Activated effector memory CD4-positive, alpha-beta T cell treated with anti-CD3 and anti-CD28 coated beads, Interleukin-2, amount 50 U/mL, for 16 hours (primary cell): ENCODE data around the gene LRRN2.
"Not testable (repeated sequence)": the region's sequence is repeated elsewhere in the genome, so short reads cannot be mapped to it uniquely, and the experiment has no call there.

Experiments used
- DNase-seq: peaks from one replicate; pipeline ENCODE4 v3.0.0-alpha.2; 2020

The LRRN2 gene

DNA sequence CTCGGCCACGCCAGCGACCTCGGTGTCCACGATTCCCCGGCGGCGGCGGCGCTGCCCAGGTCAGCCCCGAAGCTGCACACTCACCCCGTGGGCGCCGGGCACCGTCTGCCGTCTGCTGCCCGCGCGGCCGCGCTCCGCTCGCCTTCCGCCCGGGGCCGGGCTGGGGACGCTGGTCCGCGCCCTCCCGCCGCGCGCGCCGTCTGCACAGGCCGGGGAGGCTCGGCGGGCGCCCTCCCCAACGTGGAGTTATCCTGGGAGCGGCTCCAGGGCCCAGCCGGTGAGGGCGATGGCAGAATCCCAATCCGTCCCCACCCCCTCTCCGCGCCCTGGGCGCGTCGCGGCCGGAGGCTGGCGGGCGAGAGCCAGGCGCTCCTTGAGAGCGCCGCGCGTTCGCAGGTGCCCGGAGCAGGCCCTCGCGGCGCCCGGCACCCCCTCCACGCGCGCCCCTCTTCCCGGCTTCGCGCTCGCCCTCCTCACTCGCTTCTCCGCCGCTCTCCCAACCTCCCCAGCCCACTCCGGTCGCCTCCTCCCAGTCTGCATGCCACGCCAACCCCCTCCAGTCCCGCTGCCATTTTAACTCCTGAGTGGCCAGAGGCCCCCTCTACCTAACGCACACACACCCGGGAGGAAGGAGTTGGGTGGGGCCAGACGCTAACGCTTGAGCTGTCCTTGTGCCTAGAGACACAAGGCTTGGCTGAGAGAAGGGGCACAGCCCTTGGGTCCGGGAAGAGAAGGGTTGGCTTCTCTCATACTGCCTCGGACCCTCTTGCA lies at the start of gene LRRN2:
TSS of gene LRRN2 (minus strand) at position 503 of the 771 bp plus-strand sequence. CDS start 65,746 bp downstream, outside the sequence.
- DNase-seq, result no peak

- no peak for DNase-seq
Observed at GRCh38 chr1:204735042-204735441, 49.5 kb upstream of the LRRN2 start.

- DNase-seq, result no peak
Observed at GRCh38 chr1:204733869-204734596, 48.5 kb upstream of the LRRN2 start.

DNA sequence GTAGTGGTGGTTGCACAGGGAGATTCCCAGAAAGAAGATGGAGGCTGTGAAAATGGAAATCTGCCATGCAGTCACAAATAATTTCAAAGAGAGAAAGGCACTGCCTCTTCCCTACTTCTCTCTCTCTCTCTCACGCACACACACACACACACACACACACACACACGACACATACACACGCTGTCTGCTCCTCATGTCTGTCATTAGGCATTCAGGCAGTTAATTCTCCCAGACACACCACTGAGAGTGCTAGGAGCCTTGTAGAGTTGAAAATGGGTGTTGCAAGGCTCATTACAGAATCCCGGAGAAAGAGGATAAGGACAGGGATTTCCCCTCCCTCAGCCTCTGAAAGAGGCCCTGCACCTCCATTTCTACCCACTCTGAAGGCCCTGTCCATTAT lies 47.8 kb upstream of the LRRN2 start:
- no peak for DNase-seq

DNA sequence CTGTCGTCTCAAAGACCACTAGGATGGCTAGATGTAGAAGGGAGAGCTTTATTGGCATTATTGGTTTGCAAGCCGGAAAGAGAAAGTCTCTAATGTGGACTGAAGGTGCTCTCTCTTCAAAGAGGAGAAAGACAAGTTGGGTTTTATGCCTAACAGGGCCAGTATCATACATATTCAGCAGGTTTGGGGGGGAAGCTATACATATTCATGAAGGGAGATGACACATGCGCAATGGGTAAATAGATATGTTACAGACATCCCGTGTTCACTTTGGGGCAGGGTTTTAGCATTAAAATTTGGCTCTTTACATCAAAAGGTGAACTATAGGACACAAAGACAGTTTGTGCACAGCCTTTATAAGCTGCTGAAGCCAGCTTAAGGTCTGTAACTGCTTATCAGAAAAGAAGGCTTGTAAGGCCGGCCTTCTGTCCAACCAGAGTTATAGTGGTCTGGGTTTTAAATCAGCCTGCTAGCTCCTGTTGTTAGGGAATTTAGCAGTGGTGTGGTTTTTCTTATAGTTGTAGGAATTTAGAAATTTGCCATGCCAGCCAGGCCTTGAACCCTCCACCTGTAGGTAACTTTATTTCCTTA lies 46.5 kb upstream of the LRRN2 start:
- no peak for DNase-seq

GRCh38 chr1:204731509-204731908 lies 46.0 kb upstream of the LRRN2 start:
- no peak for DNase-seq

GRCh38 chr1:204730826-204731459 lies 45.4 kb upstream of the LRRN2 start:
- DNase-seq, result no peak

DNA sequence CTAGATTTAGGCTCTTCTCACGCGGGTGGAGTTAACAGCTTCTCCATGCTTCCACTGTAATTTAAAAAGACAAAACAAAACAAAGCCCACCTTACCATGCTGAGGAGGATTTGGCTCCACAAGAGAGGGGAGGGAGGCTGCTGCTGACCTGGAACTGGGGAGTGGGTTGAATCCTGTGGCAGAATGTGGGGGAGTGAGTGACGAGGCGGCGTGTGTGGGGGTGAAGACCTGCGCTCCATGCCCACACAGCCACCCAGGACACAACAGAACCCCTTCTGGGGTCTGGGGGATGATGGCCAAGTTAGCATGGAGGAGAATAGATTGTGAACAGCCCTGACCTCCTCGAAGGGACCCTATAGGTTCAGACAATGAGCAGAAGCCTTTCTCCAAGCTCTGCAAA lies 44.0 kb upstream of the LRRN2 start:
- DNase-seq, result no peak

GRCh38 chr1:204728456-204728855 lies 42.9 kb upstream of the LRRN2 start:
- no peak for DNase-seq

GRCh38 chr1:204728045-204728444 lies 42.5 kb upstream of the LRRN2 start:
- DNase-seq, result no peak

DNA sequence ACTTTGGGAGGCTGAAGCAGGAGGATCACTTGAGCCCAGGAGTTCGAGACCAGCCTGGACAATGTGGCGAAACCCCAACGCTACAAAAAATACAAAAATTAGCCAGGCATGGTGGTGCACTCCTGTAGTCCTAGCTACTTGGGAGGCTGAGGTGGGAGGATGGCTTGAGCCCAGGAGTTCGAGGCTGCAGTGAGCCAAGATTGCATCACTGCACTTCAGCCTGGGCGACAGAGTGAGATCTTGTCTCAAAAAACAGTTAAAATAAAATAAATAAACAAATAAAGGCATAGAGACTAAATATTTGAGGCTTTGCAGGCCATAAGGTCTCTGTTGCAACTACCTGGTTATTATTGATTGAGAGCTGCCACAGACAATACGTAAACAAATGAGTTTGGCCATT lies 41.9 kb upstream of the LRRN2 start:
- not testable (repeated sequence) for DNase-seq

DNA sequence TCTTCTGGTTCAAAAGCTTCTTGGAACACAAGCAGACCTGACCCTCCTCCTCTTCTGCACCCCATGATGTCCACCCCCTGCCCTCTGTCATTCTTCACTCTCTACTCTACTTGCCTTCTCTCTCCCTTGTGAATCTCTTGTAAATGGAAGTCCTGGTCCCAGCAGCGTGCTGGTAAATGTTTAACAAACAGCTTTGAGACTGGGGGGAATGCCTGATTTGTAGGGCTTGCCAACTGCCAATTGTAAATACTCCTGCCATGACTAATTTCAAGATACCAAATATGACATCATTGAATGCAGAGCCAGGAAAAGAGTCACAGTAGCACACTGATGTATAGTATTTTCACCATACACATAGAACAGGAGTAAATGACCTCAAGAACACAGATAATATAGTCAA lies 40.9 kb upstream of the LRRN2 start:
- DNase-seq, result no peak

GRCh38 chr1:204725821-204726448 lies 40.4 kb upstream of the LRRN2 start:
- no peak for DNase-seq

GRCh38 chr1:204723131-204723787 lies 37.7 kb upstream of the LRRN2 start:
- no peak for DNase-seq

GRCh38 chr1:204721373-204722055 lies 36.0 kb upstream of the LRRN2 start:
- DNase-seq, result no peak

DNA sequence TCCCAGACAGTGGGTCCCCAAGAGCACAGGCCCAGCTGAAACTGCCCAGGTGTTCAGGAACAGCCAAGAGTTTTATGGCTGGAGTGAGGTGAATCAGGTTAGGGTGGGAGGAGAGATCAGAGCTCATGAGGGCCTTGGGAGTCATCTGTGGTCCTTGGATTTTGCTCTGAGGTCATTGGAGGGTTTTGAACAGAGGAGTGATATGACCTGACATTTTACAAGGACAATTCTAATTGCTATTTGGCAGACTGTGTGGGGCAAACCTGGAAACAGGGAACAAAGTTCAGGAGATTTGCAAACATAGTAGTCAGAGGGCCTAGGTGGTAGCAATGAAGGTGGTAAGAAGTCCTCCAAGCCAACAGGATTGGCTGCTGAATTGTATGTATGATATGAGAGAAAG lies 31.1 kb upstream of the LRRN2 start:
- DNase-seq, result no peak

DNA sequence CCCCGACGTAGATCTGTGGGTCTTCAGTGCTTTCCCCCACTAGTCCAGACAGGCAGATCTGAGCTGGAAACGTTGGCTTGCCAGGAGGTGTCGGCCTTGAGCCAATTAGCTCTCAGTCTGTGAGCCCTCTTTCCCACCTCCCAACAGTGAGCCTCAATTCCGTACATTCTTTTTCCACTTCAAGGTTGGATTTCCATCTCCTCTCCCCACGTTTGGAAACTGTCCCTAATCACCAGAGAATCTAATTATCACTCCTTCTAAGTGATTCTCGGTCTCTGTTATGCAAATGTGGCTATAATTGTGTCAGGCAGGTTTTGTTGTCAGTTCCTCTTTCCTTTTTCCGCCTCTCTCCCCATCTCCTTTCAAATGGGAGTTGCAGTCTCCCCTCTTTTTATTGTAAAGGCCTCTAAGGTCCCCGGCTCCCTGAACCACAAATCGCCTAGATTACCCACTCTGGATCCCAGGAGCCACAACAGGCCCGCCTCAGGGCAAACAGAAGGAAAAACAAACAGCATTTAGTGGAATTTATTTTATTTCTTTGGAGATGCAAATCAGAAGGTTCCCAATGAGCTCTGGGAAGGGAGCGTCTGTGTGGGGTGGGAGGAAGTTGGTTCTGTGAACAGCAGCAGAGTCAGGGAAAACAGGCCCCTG lies 29.4 kb upstream of the LRRN2 start:
- no peak for DNase-seq

DNA sequence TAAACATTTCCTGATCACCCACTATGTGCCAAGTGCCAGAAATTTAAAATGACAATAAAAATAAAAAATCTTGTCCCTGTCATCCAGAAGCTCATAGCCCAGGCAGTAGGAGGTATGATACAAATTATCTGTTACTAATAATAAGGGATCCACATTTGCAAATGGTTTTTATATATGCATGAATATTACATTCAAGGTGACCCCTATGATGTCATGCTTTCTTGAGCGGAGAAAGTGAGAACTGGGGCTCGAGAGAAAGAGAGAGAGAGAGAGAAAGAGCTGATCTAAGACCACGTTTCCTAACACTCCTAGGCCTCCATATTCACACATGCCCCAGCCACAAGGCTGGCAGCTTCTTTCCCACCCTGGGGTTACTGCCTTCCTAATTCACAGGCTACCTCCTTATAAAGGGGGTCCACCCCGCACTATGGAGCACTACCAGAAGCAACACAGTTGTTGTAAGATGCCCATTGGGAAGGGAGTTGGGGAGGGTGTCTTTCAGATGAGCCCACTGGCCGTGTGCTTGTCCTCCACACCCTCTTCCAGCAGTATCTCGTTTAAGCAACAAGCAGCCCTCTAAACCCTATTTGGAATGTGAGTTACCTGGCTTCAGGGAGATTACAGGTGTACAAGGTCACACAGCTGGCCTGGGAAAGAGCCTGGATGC lies 28.8 kb upstream of the LRRN2 start:
- no peak for DNase-seq

DNA sequence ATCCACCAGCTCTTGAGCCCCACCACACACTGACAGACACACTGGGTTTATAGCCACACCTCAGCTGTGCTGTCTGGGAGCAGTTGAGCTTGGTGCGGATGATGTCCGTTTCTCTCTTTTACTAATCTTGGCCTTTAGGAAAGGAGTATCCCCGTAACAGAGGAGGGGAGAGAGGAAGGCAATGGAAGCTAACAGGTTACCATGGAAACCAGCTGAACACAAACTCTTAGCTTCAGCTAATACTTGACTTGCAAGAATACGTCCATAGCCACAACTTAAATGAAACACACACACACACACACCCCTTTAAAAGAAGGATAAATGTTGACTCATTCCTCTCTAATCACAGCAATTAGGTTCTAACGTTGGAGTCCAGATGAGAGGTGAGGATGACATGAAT lies 28.0 kb upstream of the LRRN2 start:
- DNase-seq, result no peak

DNA sequence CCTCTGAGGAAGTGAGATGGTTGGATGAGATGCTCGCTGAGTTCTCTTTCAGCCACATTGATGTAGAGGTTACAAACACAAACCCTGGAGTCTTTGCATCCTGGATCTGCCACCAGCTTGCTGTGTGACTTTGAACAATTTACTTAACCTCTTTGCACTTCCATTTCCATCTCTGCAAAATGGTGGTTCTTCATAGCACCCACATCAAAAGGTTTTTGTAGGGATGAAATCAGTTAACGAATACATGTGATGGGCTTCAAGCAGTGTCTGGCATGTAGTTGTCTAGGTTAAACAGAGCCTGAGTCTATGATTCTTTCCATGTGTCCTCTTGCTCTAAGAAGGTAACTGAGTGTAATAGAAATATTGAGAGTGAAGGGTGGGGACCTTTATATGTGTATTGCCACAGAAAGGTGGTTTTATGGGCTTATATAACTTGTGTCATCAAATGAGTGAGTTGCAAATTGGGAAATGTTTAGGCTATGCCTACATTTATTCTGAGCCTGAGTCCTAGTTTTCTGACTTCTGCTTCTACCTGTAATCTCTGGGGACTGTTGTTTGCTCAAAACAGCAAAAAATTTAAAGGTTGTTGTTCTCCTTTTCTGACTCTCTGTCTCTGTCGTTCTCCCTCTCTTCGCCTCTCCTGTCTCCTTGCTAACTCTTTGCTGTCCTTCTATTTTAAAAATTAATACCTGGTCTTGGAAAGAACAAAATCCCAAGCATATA lies 27.3 kb upstream of the LRRN2 start:
- DNase-seq, result no peak
